IMR-90 (cell line): ENCODE measurements around the gene DOCK4.

Experiments used
- CTCF ChIP-seq: conservative IDR thresholded peaks from 2 replicates; pipeline ENCODE4 v1.5.1; 2012; ENCODE audit warnings: mild to moderate bottlenecking, low read depth, low read length, improper control_type of control experiment
- FOS ChIP-seq: fragments of 150-350 bp; IDR thresholded peaks from 2 replicates; pipeline ENCODE4 v1.6.1; 2016; ENCODE audit warnings: low read depth, low read length
- NFE2L2 ChIP-seq: fragments of 150-350 bp; IDR thresholded peaks from 2 replicates; pipeline ENCODE4 v1.6.1; 2016; ENCODE audit warnings: low read depth, mild to moderate bottlenecking, low read length
- POLR2A ChIP-seq: IDR thresholded peaks from 2 replicates; pipeline ENCODE4 v1.6.1; 2012; ENCODE audit warnings: mild to moderate bottlenecking, low read depth, low read length

- no peak for TF ChIP-seq CTCF
- TF ChIP-seq POLR2A: no peak
- no peak for TF ChIP-seq NFE2L2
- no peak for TF ChIP-seq FOS
Measured at GRCh38 chr7:112173568-112173905, 32.7 kb downstream of the DOCK4 start.
